ENCODE measurements around the gene DSCAML1.
"Not testable (repeated sequence)": the region's sequence is repeated elsewhere in the genome, so short reads cannot be mapped to it uniquely, and the experiment has no call there.

DSCAML1 gene

GRCh38 chr11:117410861-117411710 is 385.9 kb downstream of the DSCAML1 start:
- no peak for TF ChIP-seq CTCF (IDR thresholded peaks at IDR 0.05; ENCODE audit: low read depth, low read length, missing control alignments)
- DNase-seq = no peak
- H3K27me3 ChIP-seq (replicated peaks) = no peaks in the 10 kb centered on the region
- H3K27ac ChIP-seq = no peak overlapping the region
- in situ Hi-C loops (cut with HindIII; ENCODE audit: low pct_ligation_motif_present, low sequenced_read_pairs) = no loop called here
- peaks cover 12% of the 10 kb centered on the region for H3K36me3 ChIP-seq (replicated peaks)
- no peak overlapping the region for H3K4me3 ChIP-seq (ENCODE audit: low read depth, low read length)

DNA sequence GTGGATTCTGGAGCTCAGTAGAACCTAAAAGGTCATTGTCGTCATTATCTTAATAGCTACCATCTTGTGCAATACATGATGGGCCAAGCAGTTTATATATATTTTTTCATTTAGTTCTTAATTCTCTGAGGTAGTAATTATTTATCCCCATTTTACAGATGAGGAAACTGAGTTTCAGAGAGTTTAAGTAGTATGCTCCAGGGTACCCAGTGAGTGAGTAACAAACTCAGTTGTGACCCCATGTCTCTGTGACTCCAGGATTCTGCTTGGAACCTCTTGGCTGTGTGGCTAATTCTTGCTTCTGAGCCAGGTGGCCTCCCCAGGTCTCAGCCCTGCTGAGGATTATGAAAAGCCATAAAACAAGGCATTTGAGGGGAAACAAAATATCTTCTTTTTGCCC is 386.8 kb downstream of the DSCAML1 start:
- H3K27ac ChIP-seq = no peak overlapping the region
- H3K27me3 ChIP-seq (replicated peaks) = no peaks in the 10 kb centered on the region
- H3K4me3 ChIP-seq (ENCODE audit: low read depth, low read length) = no peak overlapping the region
- peaks cover 15% of the 10 kb centered on the region for H3K36me3 ChIP-seq (replicated peaks)
- DNase-seq = no peak
- in situ Hi-C loops (cut with HindIII; ENCODE audit: low pct_ligation_motif_present, low sequenced_read_pairs) = no loop called here
- TF ChIP-seq CTCF (IDR thresholded peaks at IDR 0.05; ENCODE audit: low read depth, low read length, missing control alignments) = no peak

DNA sequence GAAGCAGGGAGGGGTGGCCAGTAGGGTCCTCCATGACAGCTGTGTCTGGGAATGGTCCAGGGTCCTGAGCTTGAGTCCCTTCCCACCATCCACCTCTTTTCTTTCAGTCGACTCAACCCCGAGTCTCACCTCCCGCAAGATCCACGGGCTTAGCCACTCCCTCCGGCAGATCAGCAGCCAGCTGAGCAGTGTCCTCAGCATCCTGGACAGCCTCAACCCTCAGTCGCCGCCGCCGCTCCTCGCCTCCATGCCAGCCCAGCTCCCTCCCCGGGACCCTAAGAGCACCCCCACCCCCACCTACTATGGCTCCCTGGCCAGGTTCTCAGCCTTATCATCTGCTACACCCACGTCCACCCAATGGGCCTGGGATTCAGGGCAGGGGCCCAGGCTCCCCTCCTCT is 387.5 kb downstream of the DSCAML1 start:
- Histone ChIP-seq H3K4me3 (ENCODE audit: low read depth, low read length) (no peak overlapping the region), H3K36me3 (replicated peaks) (peaks cover 22% of the 10 kb centered on the region), H3K27ac (no peak overlapping the region), H3K27me3 (replicated peaks) (no peaks in the 10 kb centered on the region)
- no peak for TF ChIP-seq CTCF (IDR thresholded peaks at IDR 0.05; ENCODE audit: low read depth, low read length, missing control alignments)
- in situ Hi-C loops (cut with HindIII; ENCODE audit: low pct_ligation_motif_present, low sequenced_read_pairs) = no loop called here
- no peak for DNase-seq

DNA sequence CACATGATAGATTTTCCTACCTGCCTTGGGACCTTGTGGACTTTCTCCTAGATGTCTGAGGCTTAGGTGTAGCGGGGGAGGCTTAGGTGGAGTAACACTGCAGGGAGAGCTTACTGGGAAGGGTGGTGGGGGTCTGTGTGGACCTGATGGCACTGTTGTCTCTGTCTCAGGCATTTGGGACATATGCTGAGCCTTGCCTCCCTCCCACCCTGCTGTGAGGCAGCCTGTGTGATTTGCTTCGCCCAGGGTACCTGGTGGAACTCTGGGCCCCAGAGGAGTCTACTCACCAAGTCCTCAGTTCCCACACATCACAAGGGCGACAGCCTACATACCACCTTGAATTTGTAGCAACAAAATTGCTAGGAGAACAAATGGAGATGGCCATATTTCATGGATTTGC is 388.7 kb downstream of the DSCAML1 start:
- no peak for DNase-seq
- H3K27ac ChIP-seq = no peak overlapping the region
- no peak for TF ChIP-seq CTCF (IDR thresholded peaks at IDR 0.05; ENCODE audit: low read depth, low read length, missing control alignments)
- peaks cover 28% of the 10 kb centered on the region for H3K36me3 ChIP-seq (replicated peaks)
- in situ Hi-C loops (cut with HindIII; ENCODE audit: low pct_ligation_motif_present, low sequenced_read_pairs) = no loop called here
- no peaks in the 10 kb centered on the region for H3K27me3 ChIP-seq (replicated peaks)
- H3K4me3 ChIP-seq (ENCODE audit: low read depth, low read length) = no peak overlapping the region

GRCh38 chr11:117407016-117407415 is 390.0 kb downstream of the DSCAML1 start:
- Histone ChIP-seq H3K27ac (no peak overlapping the region), H3K4me3 (ENCODE audit: low read depth, low read length) (no peak overlapping the region), H3K36me3 (replicated peaks) (peaks cover 31% of the 10 kb centered on the region), H3K27me3 (replicated peaks) (no peaks in the 10 kb centered on the region)
- no peak for DNase-seq
- no peak for TF ChIP-seq CTCF (IDR thresholded peaks at IDR 0.05; ENCODE audit: low read depth, low read length, missing control alignments)
- in situ Hi-C loops (cut with HindIII; ENCODE audit: low pct_ligation_motif_present, low sequenced_read_pairs) = no loop called here

- H3K4me3 ChIP-seq (ENCODE audit: low read depth, low read length); in situ Hi-C loops (cut with HindIII; ENCODE audit: low pct_ligation_motif_present, low sequenced_read_pairs); DNase-seq; H3K27me3 ChIP-seq (replicated peaks); H3K27ac ChIP-seq: not testable (repeated sequence)
- H3K36me3 ChIP-seq (replicated peaks) = peaks cover 31% of the 10 kb centered on the region
Observed at GRCh38 chr11:117405898-117406297, 391.1 kb downstream of the DSCAML1 start.

DNA sequence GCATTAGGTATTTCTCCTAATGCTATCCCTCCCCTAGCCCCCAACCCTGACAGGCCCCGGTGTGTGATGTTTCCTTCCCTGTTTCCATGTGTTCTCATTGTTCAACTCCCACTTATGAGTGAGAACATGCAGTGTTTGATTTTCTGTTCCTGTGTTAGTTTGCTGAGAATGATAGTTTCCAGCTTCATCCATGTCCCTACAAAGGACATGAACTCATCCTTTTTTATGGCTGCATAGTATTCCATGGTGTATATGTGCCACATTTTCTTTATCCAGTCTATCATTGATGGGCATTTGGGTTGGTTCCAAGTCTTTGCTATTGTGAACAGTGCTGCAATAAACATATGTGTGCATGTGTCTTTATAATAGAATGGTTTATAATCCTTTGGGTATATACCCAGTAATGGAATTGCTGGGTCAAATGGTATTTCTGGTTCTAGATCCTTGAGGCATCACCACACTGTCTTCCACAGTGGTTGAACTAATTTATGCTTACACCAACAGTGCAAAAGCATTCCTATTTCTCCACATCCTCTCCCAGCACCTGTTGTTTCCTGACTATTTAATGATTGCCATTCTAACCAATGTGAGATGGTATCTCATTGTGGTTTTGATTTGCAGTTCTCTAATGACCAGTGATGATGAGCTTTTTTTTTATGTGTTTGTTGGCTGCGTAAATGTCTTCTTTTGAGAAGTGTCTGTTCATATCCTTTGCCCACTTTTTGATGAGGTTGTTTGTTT is 397.7 kb downstream of the DSCAML1 start:
- H3K27me3 ChIP-seq (replicated peaks); H3K27ac ChIP-seq; DNase-seq; in situ Hi-C loops (cut with HindIII; ENCODE audit: low pct_ligation_motif_present, low sequenced_read_pairs); H3K4me3 ChIP-seq (ENCODE audit: low read depth, low read length): not testable (repeated sequence)
- H3K36me3 ChIP-seq (replicated peaks) = peaks cover 45% of the 10 kb centered on the region

DNA sequence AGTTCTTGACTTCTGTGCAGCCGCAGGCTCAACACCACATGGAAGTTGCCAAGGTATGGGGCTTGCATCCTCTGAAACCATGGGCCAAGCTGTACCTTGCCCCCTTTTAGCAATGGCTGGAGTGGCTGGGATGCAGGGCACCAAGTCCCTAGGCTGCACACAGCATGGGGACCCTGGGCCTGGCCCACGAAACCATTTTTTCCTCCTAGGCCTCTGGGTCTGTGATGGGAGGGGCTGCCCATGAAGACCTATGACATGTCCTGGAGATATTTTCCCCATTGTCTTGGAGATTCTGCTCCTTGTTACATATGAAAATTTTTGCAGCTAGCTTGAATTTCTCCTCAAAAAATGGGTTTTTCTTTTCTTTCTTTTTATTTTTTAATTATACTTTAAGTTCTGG is 398.4 kb downstream of the DSCAML1 start:
- in situ Hi-C loops (cut with HindIII; ENCODE audit: low pct_ligation_motif_present, low sequenced_read_pairs); DNase-seq; H3K4me3 ChIP-seq (ENCODE audit: low read depth, low read length); H3K27me3 ChIP-seq (replicated peaks); H3K27ac ChIP-seq: not testable (repeated sequence)
- peaks cover 48% of the 10 kb centered on the region for H3K36me3 ChIP-seq (replicated peaks)

Data from brain microvascular endothelial cell (primary cell).